Spleen (tissue), 11 donors: Measurements from ENCODE around the gene TMEM106C. TPM values are rescaled to one million over a fixed set of nuclear protein-coding genes. Genes with fewer than 3 reads are reported as not detected.

Source experiments
- DNase-seq: peaks from one replicate; pipeline ENCODE4 v3.0.0-alpha.2; 2020
- H3K27ac ChIP-seq, 8 donors: fragments of 200-600 bp; sonication (generic) in 7 of 8; 1 replicate in 4 of 8; 2 replicates in 4 of 8; pipeline versions ENCODE4 v1.5.0 to v1.8.0; 2016 to 2021; ENCODE audit warnings: inconsistent platforms in 4 of 8, mild to moderate bottlenecking in 4 of 8, moderate library complexity in 1 of 8
- H3K27me3 ChIP-seq, 7 donors: fragments of 200-600 bp; sonication (generic) in 6 of 7; replicated peaks in 1 of 7; 1 replicate in 4 of 7; 2 replicates in 3 of 7; pipeline versions ENCODE4 v1.5.0 to v1.8.0; 2016 to 2021; ENCODE audit warnings: inconsistent platforms in 3 of 7, mild to moderate bottlenecking in 1 of 7
- H3K36me3 ChIP-seq, 6 donors: fragments of 200-600 bp; sonication (generic) in 5 of 6; 1 replicate in 4 of 6; 2 replicates in 2 of 6; pipeline versions ENCODE4 v1.5.0 to v1.8.0; 2016 to 2021; ENCODE audit warnings: inconsistent platforms in 2 of 6
- H3K4me1 ChIP-seq, 6 donors: fragments of 200-600 bp; sonication (generic) in 5 of 6; 1 replicate in 3 of 6; 2 replicates in 3 of 6; pipeline versions ENCODE4 v1.5.0 to v1.8.0; 2016 to 2021; ENCODE audit warnings: inconsistent platforms in 3 of 6
- H3K4me3 ChIP-seq, 8 donors: fragments of 200-600 bp; sonication (generic) in 7 of 8; 1 replicate in 4 of 8; 2 replicates in 4 of 8; pipeline versions ENCODE4 v1.5.0 to v1.8.0; 2016 to 2021; ENCODE audit warnings: inconsistent platforms in 4 of 8, mild to moderate bottlenecking in 4 of 8, moderate library complexity in 2 of 8
- H3K9me3 ChIP-seq, 8 donors: fragments of 200-600 bp; sonication (generic) in 7 of 8; 1 replicate in 4 of 8; 2 replicates in 4 of 8; pipeline versions ENCODE4 v1.5.0 to v1.8.0; 2016 to 2021; ENCODE audit warnings: inconsistent platforms in 4 of 8
- CTCF ChIP-seq, 11 experiments: fragments of 200-600 bp in 7 of 11; fragments of 450-650 bp in 4 of 11; sonication (generic) in 4 of 11; IDR thresholded peaks in 8 of 11; conservative IDR thresholded peaks in 3 of 11; 1 replicate in 7 of 11; 2 replicates in 4 of 11; pipeline versions ENCODE4 v1.4.0 to v1.8.0; 2016 to 2021; ENCODE audit warnings: antibody characterized with exemption in 11 of 11, inconsistent platforms in 4 of 11, mild to moderate bottlenecking in 1 of 11
- POLR2A ChIP-seq, 3 donors: fragments of 450-650 bp; IDR thresholded peaks; one replicate each; pipeline ENCODE4 v1.5.1; 2017; ENCODE audit warnings: antibody characterized with exemption in 3 of 3, mild to moderate bottlenecking in 1 of 3
- POLR2AphosphoS5 ChIP-seq, 3 donors: sonication (generic); formaldehyde crosslinking; IDR thresholded peaks; one replicate each; pipeline ENCODE4 v1.5.1; 2017; ENCODE audit warnings: antibody characterized with exemption in 3 of 3
- WGBS, 5 donors: extraction: QIAGEN DNeasy Blood & Tissue Kit in 3 of 5; methylation state at CpG; one replicate each; pipeline versions ENCODE4 v1.1.5 to v1.1.7; 2013 to 2018; 5-methylcytosine and 5-hydroxymethylcytosine counted together
- intact Hi-C: fragments of 100-400 bp; cut with DNase I; formaldehyde crosslinking; loops from one replicate; pipeline ENCODE4 v1.15.0; 2023; ENCODE audit warnings: low total_unique reads
- polyA plus RNA-seq, 3 donors: library from polyadenylated mRNA; stranded (reverse); fragments of 200-250 nt; gene quantifications; one replicate each; pipeline ENCODE4 v1.2.1, GENCODE V29; 2013
- total RNA-seq, 7 donors: library from RNA; depleted of rRNA in 3 of 7; stranded (reverse); fragments of >200 nt in 3 of 7; fragmentation: NEBNext Ultra II Directional in 4 of 7; extraction: Animal tissue kit (Norgen Biotek cat#: 25700) in 4 of 7; gene quantifications; one replicate each; pipeline versions ENCODE4 v1.1.0 to v1.2.1, GENCODE V29; 2016 to 2021
- donor health status: healthy with polysubstance abuse.
- donor health status: DM: no; HTN: no; CAD: no; lungs with moderate emphysema.
- donor health status: DM: no; HTN: no; CAD: no.
- donor health status: Bipolar disorder and iron deficiency.
- donor health status: healthy.
- donor health status: DM: no; HTN: no; CAD: no.
- donor health status: DM: yes; HTN: yes; CAD: no.

Gene TMEM106C
- total and polyA plus RNA-seq, 10 donors: 30.1 to 124 (median 64.6) TPM

- peaks cover 0 to 14% (median 7%) of the 10 kb centered on the region in 6 donors for H3K4me1 ChIP-seq
- intact Hi-C loops: no loop called here
- H3K4me3 ChIP-seq: no peak overlapping the region
- DNase-seq: peak; percentile 28
- peaks cover 0 to 71% (median 11%) of the 10 kb centered on the region in 7 donors for H3K27me3 ChIP-seq
- H3K36me3 ChIP-seq: no peaks in the 10 kb centered on the region
- no peaks in the 10 kb centered on the region for H3K9me3 ChIP-seq
- no peak for TF ChIP-seq POLR2A (IDR thresholded peaks at IDR 0.05)
- no peak for TF ChIP-seq CTCF (IDR thresholded peaks at IDR 0.05 in 8 of 11, conservative IDR thresholded peaks at IDR 0.05 in 3 of 11)
- TF ChIP-seq POLR2AphosphoS5 (IDR thresholded peaks at IDR 0.05): no peak
- WGBS, 5 donors: 66 to 77% (median 67%) methylated on average over 4 of the region's 4 CpGs
- no peak overlapping the region for H3K27ac ChIP-seq
Measured at GRCh38 chr12:47995981-47996401, 32.6 kb downstream of the TMEM106C start.

- 49 to 69% (median 62%) methylated on average over 3 of the region's 3 CpGs for WGBS, 5 donors
- no peak overlapping the region for H3K4me3 ChIP-seq
- intact Hi-C loops: no loop called here
- H3K27ac ChIP-seq: no peak overlapping the region
- peaks cover 12 to 18% (median 16%) of the 10 kb centered on the region in 6 donors for H3K4me1 ChIP-seq
- DNase-seq: no peak
- H3K9me3 ChIP-seq: no peaks in the 10 kb centered on the region
- TF ChIP-seq POLR2AphosphoS5 (IDR thresholded peaks at IDR 0.05): no peak
- TF ChIP-seq CTCF (IDR thresholded peaks at IDR 0.05 in 8 of 11, conservative IDR thresholded peaks at IDR 0.05 in 3 of 11): no peak
- no peak for TF ChIP-seq POLR2A (IDR thresholded peaks at IDR 0.05)
- H3K36me3 ChIP-seq: no peaks in the 10 kb centered on the region
- H3K27me3 ChIP-seq: peaks cover 9 to 79% (median 24%) of the 10 kb centered on the region in 7 donors
Measured at GRCh38 chr12:47997321-47997720, 33.9 kb downstream of the TMEM106C start.

- DNase-seq: no peak
- Histone ChIP-seq H3K9me3 (no peaks in the 10 kb centered on the region), H3K27ac (no peak overlapping the region), H3K4me1 (peaks cover 35 to 43% (median 41%) of the 10 kb centered on the region in 6 donors), H3K4me3 (no peak overlapping the region), H3K27me3 (peaks cover 15 to 89% (median 46%) of the 10 kb centered on the region in 7 donors), H3K36me3 (no peaks in the 10 kb centered on the region)
- intact Hi-C loops: no loop called here
- TF ChIP-seq POLR2A (IDR thresholded peaks at IDR 0.05): no peak
- TF ChIP-seq CTCF (IDR thresholded peaks at IDR 0.05 in 8 of 11, conservative IDR thresholded peaks at IDR 0.05 in 3 of 11): no peak
- no peak for TF ChIP-seq POLR2AphosphoS5 (IDR thresholded peaks at IDR 0.05)
- WGBS, 5 donors: 71 to 79% (median 75%) methylated on average over 9 of the region's 9 CpGs
Measured at GRCh38 chr12:47999816-48000215, 36.4 kb downstream of the TMEM106C start.

- WGBS, 5 donors: 13 to 15% (median 14%) methylated on average over 18 of the region's 18 CpGs
- Histone ChIP-seq H3K9me3 (no peaks in the 10 kb centered on the region), H3K36me3 (no peaks in the 10 kb centered on the region), H3K27me3 (peaks cover 20 to 92% (median 58%) of the 10 kb centered on the region in 7 donors), H3K4me1 (peaks cover 38 to 49% (median 46%) of the 10 kb centered on the region in 6 donors), H3K27ac (no peak overlapping the region), H3K4me3 (peak overlapping the region; percentile 8 to 67 (median 30))
- DNase-seq: peak; percentile 56
- no peak for TF ChIP-seq POLR2AphosphoS5 (IDR thresholded peaks at IDR 0.05)
- TF ChIP-seq POLR2A (IDR thresholded peaks at IDR 0.05): no peak
- no peak for TF ChIP-seq CTCF (IDR thresholded peaks at IDR 0.05 in 8 of 11, conservative IDR thresholded peaks at IDR 0.05 in 3 of 11)
- intact Hi-C loops: no loop called here
Measured at GRCh38 chr12:48000878-48001504, 37.6 kb downstream of the TMEM106C start.
